IMR-90 (cell line): ENCODE results near the gene APP. TPM values are rescaled to one million over a fixed set of nuclear protein-coding genes. Genes with fewer than 3 reads are reported as not detected.
A peak's percentile ranks its signal among the peaks of the same experiment; 100 is the strongest.

Source experiments
- ATAC-seq: fragments of 200-7000 bp; cut with Tn5 transposase; 2 replicates; pipeline ENCODE4 v1.9.1; 2020; ENCODE audit warnings: low read depth, mild to moderate bottlenecking, moderate library complexity
- BruUV-seq: library from RNA; stranded (reverse); fragments of 400-500 nt; replicated peaks from 2 replicates; lab custom pipeline; 2021; lab: Mats Ljungman, UMichigan
- CTCF ChIA-PET: fragments of 300-600 bp; formaldehyde crosslinking; extraction: SDS; loops from one replicate; lab custom pipeline; 2021; ENCODE audit warnings: antibody characterized with exemption; lab: Yijun Ruan, JAX
- POLR2A ChIA-PET: fragments of 300-600 bp; sonication (Branson Sonifier 250); formaldehyde crosslinking; loops from one replicate; lab custom pipeline; 2022; ENCODE audit warnings: antibody characterized with exemption; ENCODE audit not compliant: unreplicated experiment; lab: Charles Lee
- DNase-seq: peaks from one replicate; pipeline ENCODE4 v3.0.0; 2013
- H2AFZ ChIP-seq: replicated peaks from 2 replicates; pipeline ENCODE3; 2013; ENCODE audit warnings: low read length, mild to moderate bottlenecking; ENCODE audit not compliant: poor library complexity
- H2AK5ac ChIP-seq: 2 replicates; pipeline ENCODE4 v1.6.1; 2013; ENCODE audit warnings: low read depth, low read length, inconsistent platforms
- H2AK9ac ChIP-seq: replicated peaks from 2 replicates; pipeline ENCODE3; 2013; ENCODE audit warnings: mild to moderate bottlenecking, low read depth, low read length, moderate library complexity; ENCODE audit not compliant: poor library complexity
- H2BK120ac ChIP-seq: 2 replicates; pipeline ENCODE4 v1.6.1; 2013; ENCODE audit warnings: low read depth, low read length, inconsistent platforms
- H2BK15ac ChIP-seq: 3 replicates; pipeline ENCODE4 v1.6.1; 2013; ENCODE audit warnings: low read depth, low read length, inconsistent platforms
- H2BK20ac ChIP-seq: 2 replicates; pipeline ENCODE4 v1.6.1; 2013; ENCODE audit warnings: low read depth, mild to moderate bottlenecking, inconsistent platforms, low read length, moderate library complexity
- H2BK5ac ChIP-seq: 2 replicates; pipeline ENCODE4 v1.6.1; 2013; ENCODE audit warnings: mild to moderate bottlenecking, low read depth, low read length, inconsistent platforms; ENCODE audit not compliant: poor library complexity, severe bottlenecking
- H3K14ac ChIP-seq: replicated peaks from 2 replicates; pipeline ENCODE4 v1.6.1; 2013; ENCODE audit warnings: low read depth, low read length, inconsistent platforms
- H3K18ac ChIP-seq: 2 replicates; pipeline ENCODE4 v1.6.1; 2013; ENCODE audit warnings: low read depth, low read length, control low read depth
- H3K23ac ChIP-seq: 2 replicates; pipeline ENCODE4 v1.6.1; 2013; ENCODE audit warnings: low read depth, low read length, inconsistent platforms
- H3K27ac ChIP-seq: 2 replicates; pipeline ENCODE4 v1.5.1; 2013; ENCODE audit warnings: mild to moderate bottlenecking, control low read depth, low read length; ENCODE audit not compliant: insufficient read depth
- H3K27me3 ChIP-seq: 2 replicates; pipeline ENCODE4 v1.6.1; 2013; ENCODE audit warnings: low read length; ENCODE audit not compliant: control insufficient read depth, insufficient read depth
- H3K36me3 ChIP-seq: 2 replicates; pipeline ENCODE4 v1.6.1; 2013; ENCODE audit warnings: low read length, mixed read lengths; ENCODE audit not compliant: control insufficient read depth, insufficient read depth
- H3K4ac ChIP-seq: 2 replicates; pipeline ENCODE4 v1.6.1; 2013; ENCODE audit warnings: low read depth, low read length, inconsistent platforms
- H3K4me1 ChIP-seq: 2 replicates; pipeline ENCODE4 v1.6.1; 2013; ENCODE audit warnings: low read length, mixed read lengths; ENCODE audit not compliant: control insufficient read depth, insufficient read depth
- H3K4me2 ChIP-seq: 2 replicates; pipeline ENCODE4 v1.6.1; 2013; ENCODE audit warnings: low read depth, mild to moderate bottlenecking, control low read depth, low read length, moderate library complexity
- H3K4me3 ChIP-seq: 2 replicates; pipeline ENCODE4 v1.5.1; 2013; ENCODE audit warnings: low read depth, mild to moderate bottlenecking, control low read depth, low read length, moderate library complexity; ENCODE audit not compliant: insufficient read depth
- H3K56ac ChIP-seq: 2 replicates; pipeline ENCODE4 v1.6.1; 2013; ENCODE audit warnings: low read length, inconsistent platforms; ENCODE audit not compliant: insufficient read depth; ENCODE audit errors: extremely low read depth
- H3K79me1 ChIP-seq, 2 experiments: 2 replicates each; pipeline ENCODE4 v1.6.1; 2013; ENCODE audit warnings: low read length in 2 of 2, inconsistent platforms in 1 of 2, low read depth in 1 of 2
- H3K9ac ChIP-seq: 2 replicates; pipeline ENCODE4 v1.6.1; 2013; ENCODE audit warnings: low read depth, low read length, control low read depth
- H3K9me1 ChIP-seq: 2 replicates; pipeline ENCODE4 v1.6.1; 2013; ENCODE audit warnings: low read length, inconsistent platforms; ENCODE audit not compliant: insufficient read depth
- H3K9me3 ChIP-seq: 2 replicates; pipeline ENCODE4 v1.6.1; 2013; ENCODE audit warnings: low read length; ENCODE audit not compliant: control insufficient read depth, insufficient read depth
- H4K20me1 ChIP-seq: 2 replicates; pipeline ENCODE4 v1.6.1; 2013; ENCODE audit warnings: low read length, inconsistent platforms; ENCODE audit not compliant: insufficient read depth
- H4K5ac ChIP-seq: 2 replicates; pipeline ENCODE4 v1.6.1; 2013; ENCODE audit warnings: mild to moderate bottlenecking, low read depth, low read length, control low read depth
- H4K8ac ChIP-seq, 2 experiments: 2 replicates each; pipeline ENCODE4 v1.6.1; 2013; ENCODE audit warnings: low read depth in 2 of 2, low read length in 2 of 2, control low read depth in 1 of 2, inconsistent platforms in 1 of 2
- H4K91ac ChIP-seq: 2 replicates; pipeline ENCODE4 v1.6.1; 2013; ENCODE audit warnings: low read depth, low read length, inconsistent platforms; ENCODE audit not compliant: insufficient read depth
- CEBPB ChIP-seq: IDR thresholded peaks from 2 replicates; pipeline ENCODE4 v1.6.1; 2012; ENCODE audit warnings: low read depth, low read length, improper control_type of control experiment
- CHD1 ChIP-seq: IDR thresholded peaks from 2 replicates; pipeline ENCODE4 v1.6.1; 2012; ENCODE audit warnings: low read depth, low read length, improper control_type of control experiment
- FOS ChIP-seq: fragments of 150-350 bp; IDR thresholded peaks from 2 replicates; pipeline ENCODE4 v1.6.1; 2016; ENCODE audit warnings: low read depth, low read length
- MAFK ChIP-seq: IDR thresholded peaks from 2 replicates; pipeline ENCODE4 v1.6.1; 2012; ENCODE audit warnings: low read depth, low read length, improper control_type of control experiment
- MAZ ChIP-seq: IDR thresholded peaks from 2 replicates; pipeline ENCODE4 v1.6.1; 2012; ENCODE audit warnings: low read depth, mild to moderate bottlenecking, low read length, improper control_type of control experiment, moderate library complexity, borderline replicate concordance
- NFE2L2 ChIP-seq: fragments of 150-350 bp; IDR thresholded peaks from 2 replicates; pipeline ENCODE4 v1.6.1; 2016; ENCODE audit warnings: low read depth, mild to moderate bottlenecking, low read length
- POLR2A ChIP-seq: IDR thresholded peaks from 2 replicates; pipeline ENCODE4 v1.6.1; 2012; ENCODE audit warnings: mild to moderate bottlenecking, low read depth, low read length
- RAD21 ChIP-seq: IDR thresholded peaks from 2 replicates; pipeline ENCODE4 v1.6.1; 2012; ENCODE audit warnings: low read length, improper control_type of control experiment
- RCOR1 ChIP-seq: IDR thresholded peaks from 2 replicates; pipeline ENCODE4 v1.6.1; 2012; ENCODE audit warnings: mild to moderate bottlenecking, low read length, improper control_type of control experiment; ENCODE audit not compliant: insufficient replicate concordance
- RFX5 ChIP-seq: IDR thresholded peaks from 2 replicates; pipeline ENCODE4 v1.8.0; 2012; ENCODE audit warnings: low read depth, mild to moderate bottlenecking, low read length, moderate library complexity
- SMC3 ChIP-seq: fragments of 150-350 bp; IDR thresholded peaks from 2 replicates; pipeline ENCODE4 v1.6.1; 2016; ENCODE audit warnings: low read depth, mild to moderate bottlenecking, antibody characterized with exemption, low read length, moderate library complexity
- USF2 ChIP-seq: fragments of 150-350 bp; IDR thresholded peaks from 2 replicates; pipeline ENCODE4 v1.6.1; 2017; ENCODE audit warnings: mild to moderate bottlenecking, antibody characterized with exemption, low read length, low read depth
- WGBS, 2 experiments: methylation state at CpG; one replicate each; pipeline versions ENCODE4 v1.1.5 to v1.1.7; 2013; ENCODE audit warnings: missing lambda C conversion rate in 2 of 2; ENCODE audit not compliant: insufficient read length in 1 of 2; ENCODE audit errors: extremely low coverage in 2 of 2; 5-methylcytosine and 5-hydroxymethylcytosine counted together
- dilution Hi-C: fragments of 300-500 bp; cut with HindIII; formaldehyde crosslinking; loops from one replicate; pipeline ENCODE4 v1.14.3; 2018; ENCODE audit warnings: low sequenced_read_pairs; ENCODE audit not compliant: unreplicated experiment
- in situ Hi-C: fragments of 300-500 bp; cut with MboI; formaldehyde crosslinking; loops from 3 replicates; pipeline ENCODE4 v1.14.3; 2019; ENCODE audit warnings: low sequenced_read_pairs, inconsistent platforms, mixed read lengths
- intact Hi-C: fragments of 100-400 bp; cut with micrococcal nuclease; formaldehyde crosslinking; loops from 2 replicates; pipeline ENCODE4 v1.10.0; 2022
- polyA plus RNA-seq, 3 experiments: library from polyadenylated mRNA; depleted of rRNA; stranded (reverse); fragments of >200 nt; gene quantifications; 2 replicates each; pipeline ENCODE4 v1.2.3, GENCODE V29; 2012; ENCODE audit warnings: low replicate concordance in 1 of 3
- total RNA-seq: library from RNA; depleted of rRNA; stranded (reverse); fragments of >200 nt; gene quantifications from 2 replicates; pipeline ENCODE4 v1.2.3, GENCODE V29; 2012

Gene APP
- total and polyA plus RNA-seq, 2 of the 4 experiments (the other 2 are of a cell fraction) = 191 to 530 TPM

GRCh38 chr21:26170471-26171257 lies at the start of gene APP (continued):
- TF ChIP-seq USF2 = peak; percentile 89

- Histone ChIP-seq H3K23ac (no peak overlapping the region), H3K36me3 (no peaks in the 10 kb centered on the region), H4K20me1 (no peaks in the 10 kb centered on the region), H4K5ac (no peak overlapping the region), H2BK20ac (no peak overlapping the region), H2AFZ (no peak overlapping the region), H3K14ac (no peak overlapping the region), H4K91ac (no peak overlapping the region), H3K4ac (no peak overlapping the region), H2AK5ac (no peak overlapping the region), H3K9ac (no peak overlapping the region), H3K79me1 (no peaks in the 10 kb centered on the region), H3K27ac (no peak overlapping the region), H3K4me1 (no peaks in the 10 kb centered on the region), H3K4me3 (no peak overlapping the region), H3K4me2 (no peak overlapping the region), H3K27me3 (peaks cover 4% of the 10 kb centered on the region), H2BK5ac (no peak overlapping the region), H3K18ac (no peak overlapping the region), H3K56ac (no peak overlapping the region), H4K8ac (no peak overlapping the region), H2BK120ac (no peak overlapping the region), H3K9me3 (no peaks in the 10 kb centered on the region), H2AK9ac (no peak overlapping the region), H2BK15ac (no peak overlapping the region), H3K9me1 (no peaks in the 10 kb centered on the region)
- no TSS peak for BruUV-seq
- ChIA-PET POLR2A (no interaction called here), CTCF (no interaction called here)
- intact Hi-C loops = no loop called here
- TF ChIP-seq NFE2L2 = no peak
- TF ChIP-seq RCOR1 = no peak
- no peak for TF ChIP-seq MAFK
- no peak for TF ChIP-seq USF2
- TF ChIP-seq RAD21 = no peak
- no peak for TF ChIP-seq FOS
- no peak for TF ChIP-seq POLR2A
- no peak for TF ChIP-seq CHD1
- TF ChIP-seq CEBPB = no peak
- no peak for TF ChIP-seq MAZ
- TF ChIP-seq SMC3 = no peak
- no peak for TF ChIP-seq RFX5
- DNase-seq (no peak), ATAC-seq (no peak)
- in situ Hi-C loops = no loop called here
- dilution Hi-C loops = no loop called here
- WGBS, 2 experiments = 20% methylated on average over 2 of the region's 9 CpGs; no CpG with 5 or more reads in 1 of the 2 experiments
These were observed 41.6 kb upstream of the APP start for GRCh38 chr21:26212220-26212619.
